Middle frontal gyrus (tissue), 1 donor: ENCODE results near the gene GAS7.

ENCODE experiments used
- DNase-seq: peaks from one replicate; pipeline ENCODE4 v3.0.0-alpha.2; 2015; ENCODE audit warnings: low spot score; ENCODE audit errors: extremely low spot score

Gene GAS7

DNA sequence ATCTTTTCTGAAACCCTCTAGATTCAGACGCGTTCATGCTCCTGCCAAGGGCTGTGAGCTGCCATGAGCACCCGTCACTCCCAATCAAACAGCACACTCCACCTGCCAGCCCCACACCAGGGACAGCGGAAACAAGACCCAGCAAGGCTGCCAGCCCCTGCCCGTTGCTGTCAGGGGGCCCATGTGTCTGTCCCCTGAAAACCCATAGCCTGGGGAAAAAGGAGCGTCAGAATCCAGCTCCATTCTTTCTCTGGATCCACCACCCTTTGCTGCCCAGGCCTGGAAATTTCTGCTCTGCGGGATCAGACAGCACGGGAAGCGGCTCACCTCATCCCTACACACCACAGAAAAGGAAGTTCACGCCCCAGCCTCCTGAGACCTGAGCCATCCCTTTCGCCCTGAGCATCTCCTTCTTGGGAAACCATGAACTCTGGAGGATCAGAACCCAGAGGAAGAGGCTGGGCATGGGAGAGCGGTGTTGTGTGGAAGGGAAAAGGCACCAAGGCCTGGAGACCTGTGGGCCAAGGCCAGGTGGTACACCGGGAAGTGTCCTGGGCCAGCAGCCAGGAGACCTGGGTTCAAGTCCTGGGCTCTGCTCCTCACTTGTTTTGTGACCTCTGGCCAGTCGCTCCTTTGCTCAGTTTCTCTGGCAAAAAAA, 241.8 kb downstream of the GAS7 start:
- DNase-seq: no peak

DNA sequence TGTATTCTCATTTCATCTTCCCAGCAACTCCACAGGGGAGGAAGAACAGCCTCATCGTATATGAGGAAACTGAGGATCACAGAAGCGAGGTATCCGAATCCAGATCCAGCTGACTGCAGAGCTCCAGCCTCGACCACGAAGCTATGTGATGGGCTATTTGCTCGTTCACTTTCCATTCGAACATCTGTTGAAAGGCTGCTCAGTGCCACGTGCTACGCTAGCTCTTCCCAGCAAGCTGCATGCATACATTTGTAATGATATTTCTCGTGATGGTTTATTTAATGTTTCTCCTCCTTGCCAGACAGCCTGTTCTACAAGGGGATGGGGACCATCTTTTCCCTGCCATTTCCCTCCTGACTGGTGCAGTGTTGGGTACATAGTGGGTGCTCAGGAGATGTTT, 244.9 kb downstream of the GAS7 start:
- DNase-seq: no peak

DNA sequence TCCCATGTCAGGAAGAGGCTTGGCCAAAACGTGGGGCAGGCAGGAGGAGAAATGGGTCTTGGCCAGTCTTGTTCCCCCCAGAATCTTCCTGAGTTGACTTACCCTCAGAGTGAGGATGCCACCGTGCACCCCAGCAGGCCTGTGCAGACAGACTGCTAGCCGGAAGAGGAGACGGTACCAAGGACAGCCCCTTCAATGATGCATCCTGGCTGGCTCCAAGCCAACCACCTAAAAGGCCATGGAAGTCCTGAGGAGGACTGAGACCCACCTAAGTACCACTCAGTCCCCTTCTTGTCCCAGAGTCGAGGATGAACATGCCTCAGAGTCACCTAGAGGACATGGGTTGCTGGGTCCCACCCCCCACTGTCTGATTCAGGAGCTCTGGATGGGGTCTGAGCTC, 246.6 kb downstream of the GAS7 start:
- no peak for DNase-seq

GRCh38 chr17:9948928-9949327, 249.5 kb downstream of the GAS7 start:
- no peak for DNase-seq

DNA sequence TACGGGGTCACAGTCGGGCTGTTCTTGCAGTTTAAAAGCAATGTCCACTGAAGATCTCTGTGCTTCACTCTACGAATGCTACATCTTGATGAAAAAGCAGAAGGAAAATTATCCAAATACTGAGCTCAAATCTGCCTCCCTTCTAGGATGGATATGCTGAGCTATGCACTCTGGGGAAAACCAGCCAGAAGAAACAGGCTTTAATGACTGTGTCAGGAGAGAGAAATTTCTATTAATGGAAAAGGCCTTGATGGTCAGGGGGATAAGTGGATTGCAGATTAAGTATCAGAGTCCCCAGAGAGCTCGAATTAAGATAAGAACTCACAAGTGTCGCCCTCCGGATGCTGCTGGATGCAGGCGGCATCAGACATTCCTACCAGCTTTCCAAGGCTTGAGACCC, 253.7 kb downstream of the GAS7 start:
- DNase-seq: no peak

GRCh38 chr17:9943343-9943742, 255.1 kb downstream of the GAS7 start:
- DNase-seq: no peak

DNA sequence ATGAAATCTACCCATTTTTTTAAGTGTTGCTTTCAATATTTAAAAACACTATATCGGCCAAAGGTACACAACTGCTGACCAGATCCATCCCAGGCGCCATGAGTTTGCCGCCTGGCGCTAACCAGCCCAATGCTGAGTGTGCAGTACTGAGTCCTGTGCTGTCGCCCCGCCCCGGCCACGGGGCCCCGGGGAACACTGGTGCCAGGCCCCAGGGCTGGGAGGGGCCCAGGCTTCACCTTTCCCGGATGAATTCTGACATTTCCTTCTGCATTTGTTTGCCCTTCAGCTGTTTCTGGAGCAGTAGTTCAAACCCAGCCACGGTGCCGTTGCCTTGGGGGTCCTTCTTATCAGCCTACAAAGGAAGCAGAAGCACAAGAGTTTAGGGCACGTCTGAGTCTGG, 255.5 kb downstream of the GAS7 start:
- DNase-seq: no peak

DNA sequence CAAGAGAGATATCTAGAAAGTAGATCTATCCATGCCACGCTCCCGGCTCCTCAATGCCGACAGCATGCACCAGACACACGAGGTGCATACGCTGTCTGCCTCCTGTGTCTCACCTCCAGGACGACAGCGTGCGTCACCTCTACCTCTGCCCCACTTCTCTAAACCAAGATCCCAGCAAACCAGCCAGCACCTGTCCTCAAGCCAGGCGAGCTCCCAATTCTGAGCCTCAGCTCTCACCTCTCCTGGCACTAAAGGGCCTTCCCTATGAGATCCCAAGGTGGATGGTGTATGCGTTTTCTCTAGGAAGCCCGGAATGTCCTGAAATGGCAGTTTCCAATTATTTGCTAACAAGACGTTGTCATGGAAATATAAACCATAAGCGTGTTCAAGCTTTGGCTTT, 257.1 kb downstream of the GAS7 start:
- DNase-seq: no peak

GRCh38 chr17:9940841-9941240, 257.6 kb downstream of the GAS7 start:
- no peak for DNase-seq

- no peak for DNase-seq
Observed at GRCh38 chr17:9938764-9939163, 259.6 kb downstream of the GAS7 start.

DNA sequence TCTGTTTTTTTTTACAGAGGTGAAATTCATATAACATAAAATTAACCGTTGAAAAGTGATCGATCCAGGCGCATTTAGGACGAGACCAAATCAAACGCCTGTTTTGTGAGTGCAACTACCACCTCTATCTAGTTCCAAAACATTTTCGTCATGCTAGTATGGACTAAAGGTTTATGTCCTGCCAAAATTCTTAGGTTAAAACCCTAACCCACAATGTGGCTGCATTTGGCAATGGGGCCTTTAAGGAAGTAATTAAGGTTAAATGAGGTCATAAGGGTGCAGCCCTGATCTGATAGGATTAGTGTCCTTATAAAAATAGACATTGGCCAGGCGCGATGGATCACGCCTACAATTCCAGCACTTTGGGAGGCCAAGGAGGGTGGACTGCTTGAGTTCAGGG, 260.5 kb downstream of the GAS7 start:
- no peak for DNase-seq

- no peak for DNase-seq
Observed at GRCh38 chr17:9937241-9937761, 261.1 kb downstream of the GAS7 start.

- DNase-seq: no peak
Observed at GRCh38 chr17:9936095-9936494, 262.3 kb downstream of the GAS7 start.

GRCh38 chr17:9935408-9935807, 263.0 kb downstream of the GAS7 start:
- no peak for DNase-seq

- DNase-seq: no peak
Observed at GRCh38 chr17:9934331-9934730, 264.1 kb downstream of the GAS7 start.

DNA sequence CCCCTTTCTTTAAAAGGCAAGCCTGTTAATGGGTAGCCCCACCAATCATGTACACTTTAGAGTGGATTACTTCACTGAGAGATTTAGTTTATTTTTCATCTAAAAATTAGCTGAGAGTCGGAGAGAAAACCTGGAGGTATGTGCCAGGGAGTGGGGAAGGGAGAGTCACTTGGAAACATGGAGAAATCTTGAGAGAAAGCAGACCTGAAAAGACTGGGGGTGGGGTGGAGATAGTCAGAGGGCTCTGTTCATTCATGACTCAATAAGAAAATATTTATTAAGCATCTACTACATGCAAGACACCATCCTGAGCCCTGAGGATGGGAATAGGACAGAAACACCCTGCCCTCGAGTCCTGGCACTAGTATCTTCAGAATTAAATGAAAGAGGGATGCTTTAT, 265.9 kb downstream of the GAS7 start:
- no peak for DNase-seq

- DNase-seq: no peak
Observed at GRCh38 chr17:9931144-9931741, 267.2 kb downstream of the GAS7 start.

DNA sequence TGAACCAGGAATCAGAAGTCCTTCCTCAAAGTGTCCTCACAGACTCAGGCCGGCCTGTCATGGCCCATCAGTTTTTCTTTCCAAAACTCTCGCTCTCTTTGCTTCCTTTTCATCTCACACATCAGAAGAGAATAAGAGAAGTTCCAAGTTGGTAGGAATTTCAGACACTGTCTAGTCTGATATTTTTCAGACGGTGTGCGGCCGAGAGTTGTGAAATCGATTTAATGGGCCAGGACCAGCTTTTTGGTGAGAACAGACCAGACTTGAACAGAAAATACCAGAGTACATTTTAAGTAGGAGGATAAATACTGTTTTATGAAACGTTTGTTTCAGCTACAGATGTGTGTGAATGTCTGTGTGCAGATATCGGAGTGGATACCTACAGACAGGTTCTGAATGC, 268.5 kb downstream of the GAS7 start:
- DNase-seq: no peak

DNA sequence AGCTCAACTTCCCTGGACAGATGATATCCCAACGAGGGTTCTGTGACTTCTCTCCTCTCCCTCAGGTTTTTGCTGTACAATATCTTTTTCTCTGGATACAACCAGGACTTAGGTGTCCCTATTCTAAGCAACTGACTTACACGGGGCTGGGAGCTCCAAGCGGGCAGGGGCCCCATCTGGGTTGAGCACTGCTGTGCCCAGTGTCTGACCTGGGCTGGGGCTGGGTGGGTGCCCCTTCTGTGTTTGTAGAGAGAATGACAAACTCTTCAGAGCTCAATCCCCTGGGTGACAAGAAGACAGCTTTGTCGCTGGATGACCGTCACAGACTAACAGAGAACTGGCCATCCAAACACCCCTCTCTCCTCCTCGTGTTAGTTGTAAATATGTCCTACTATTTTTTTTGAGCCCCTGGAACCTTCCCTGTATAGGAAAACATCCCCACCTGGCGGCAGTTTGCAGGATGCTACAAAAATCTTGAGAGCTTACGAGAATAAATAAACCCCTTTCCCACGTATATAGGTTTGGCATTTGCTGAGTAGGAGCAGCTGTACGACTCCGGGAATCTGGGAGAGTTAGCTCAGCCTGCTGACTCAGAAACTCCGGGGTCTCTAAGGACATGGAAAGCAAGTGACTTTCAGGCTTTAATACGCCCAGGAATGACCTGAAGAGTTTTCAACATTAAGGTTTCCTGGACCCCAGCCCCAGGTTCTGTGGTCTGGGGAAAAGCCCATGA, 269.6 kb downstream of the GAS7 start:
- DNase-seq: no peak

DNA sequence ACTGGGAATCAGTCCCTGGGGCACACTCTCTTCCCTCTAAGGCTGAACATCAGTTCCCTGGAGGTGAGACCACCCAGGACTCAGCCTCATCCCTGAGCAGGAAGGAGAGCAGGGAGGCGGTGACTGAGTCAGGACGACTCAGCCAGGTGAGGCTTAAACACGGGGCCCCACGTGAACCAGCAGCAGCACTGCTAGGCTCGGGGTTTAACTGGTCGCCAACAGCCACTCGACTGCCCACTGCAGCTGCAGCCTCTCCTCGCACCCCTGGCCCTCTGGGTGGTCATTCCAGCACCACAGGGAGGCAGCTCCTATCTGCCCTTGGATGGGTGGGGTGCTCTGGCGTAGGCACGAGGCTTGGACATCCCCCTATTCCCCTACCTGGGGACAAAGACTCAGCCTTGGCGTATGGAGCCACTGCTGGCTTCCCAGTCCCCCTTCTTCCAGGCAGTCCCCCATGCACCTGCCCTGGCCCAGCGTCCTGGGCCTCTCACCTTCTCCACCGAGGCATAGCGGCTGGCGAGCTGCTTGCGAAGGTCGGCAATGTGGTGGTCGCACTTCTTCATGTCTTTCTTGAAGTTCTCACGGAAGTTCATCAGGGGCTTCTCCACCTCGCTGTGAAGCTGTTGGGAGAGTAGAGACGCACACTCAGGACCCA, 272.1 kb downstream of the GAS7 start:
- DNase-seq: no peak

DNA sequence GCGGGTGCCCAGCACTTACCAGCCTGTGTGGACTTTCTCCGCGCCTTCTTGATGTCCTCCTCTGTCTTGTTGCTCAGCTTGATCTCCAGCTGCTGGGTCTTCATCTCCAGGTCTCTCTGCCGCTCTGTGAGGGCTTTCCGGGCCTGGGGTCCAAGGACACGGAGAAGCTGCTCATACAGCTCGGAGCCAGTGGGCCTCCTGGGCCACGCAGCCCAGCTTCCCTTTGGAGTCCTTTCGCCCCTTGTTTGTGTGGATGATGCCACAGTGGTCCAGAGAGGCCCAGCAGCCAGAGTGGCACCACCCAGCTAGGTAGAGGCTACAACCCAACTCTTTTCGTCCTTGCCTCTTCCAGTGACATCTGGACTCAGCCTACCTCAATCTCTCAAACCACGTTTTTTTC, 272.9 kb downstream of the GAS7 start:
- no peak for DNase-seq

- DNase-seq: peak; percentile 50
Observed at GRCh38 chr17:9924735-9925191, 273.6 kb downstream of the GAS7 start.
